ENCODE data around the gene CNOT6. TPM values are rescaled to one million over a fixed set of nuclear protein-coding genes. Genes with fewer than 3 reads are reported as not detected.

The CNOT6 gene
- total RNA-seq, 1 experiment from 2014 or later = 10.6 TPM

GRCh38 chr5:180605554-180606214 is 111.5 kb downstream of the CNOT6 start:
- TF ChIP-seq EZH2 (IDR thresholded peaks at IDR 0.05; ENCODE audit: low read length, unreplicated experiment) (no peak), EZH2phosphoT487 (IDR thresholded peaks at IDR 0.05; ENCODE audit: borderline replicate concordance, low read length) (no peak), CTCF (conservative IDR thresholded peaks at IDR 0.05; ENCODE audit: low read depth, low read length) (peak; percentile 79)
- intact Hi-C loops (cut with micrococcal nuclease) = loop anchor here (5.0 to 10.0 kb wide), 2 partner anchors 111 to 313 kb away; partner anchors contain the start of genes CNOT6 and MAPK9
- H3K27ac ChIP-seq (ENCODE audit: low read length) = no peak overlapping the region
- H3K4me1 ChIP-seq (ENCODE audit: insufficient read depth, low read length) = no peaks in the 10 kb centered on the region
- H3K27me3 ChIP-seq (ENCODE audit: low read length) = no peaks in the 10 kb centered on the region
- H3K9me2 ChIP-seq (replicated peaks; ENCODE audit: low read length) = no peaks in the 10 kb centered on the region
- DNase-seq (peak; percentile 62), ATAC-seq (peak; percentile 74)
- H3K9ac ChIP-seq (ENCODE audit: low read length) = no peak overlapping the region
- H3K36me3 ChIP-seq (ENCODE audit: low read depth, low read length) = no peaks in the 10 kb centered on the region
- no peaks in the 10 kb centered on the region for H3F3A ChIP-seq (ENCODE audit: low read length, unreplicated experiment)
- no peak overlapping the region for H3K4me3 ChIP-seq (ENCODE audit: low read length)
- no peak overlapping the region for H3K4me2 ChIP-seq (ENCODE audit: low read length)
- ChIA-PET POLR2A (ENCODE audit: unreplicated experiment) (no interaction called here), CTCF (interaction anchor here (0.5 kb wide), 1 partner anchor 73 kb away, joined by 6 read pairs; no protein-coding TSS in a partner anchor)
- no peaks in the 10 kb centered on the region for H3K79me2 ChIP-seq (ENCODE audit: low read length)
- BruUV-seq (replicated peaks) = no TSS peak
- H3K9me3 ChIP-seq (ENCODE audit: low read length) = no peaks in the 10 kb centered on the region
- H2AFZ ChIP-seq (ENCODE audit: low read length) = no peak overlapping the region
- no peaks in the 10 kb centered on the region for H4K20me1 ChIP-seq (ENCODE audit: low read length)

- Histone ChIP-seq H3K4me2 (ENCODE audit: low read length) (no peak overlapping the region), H3K79me2 (ENCODE audit: low read length) (no peaks in the 10 kb centered on the region), H4K20me1 (ENCODE audit: low read length) (no peaks in the 10 kb centered on the region), H3K27ac (ENCODE audit: low read length) (no peak overlapping the region), H2AFZ (ENCODE audit: low read length) (no peak overlapping the region), H3F3A (ENCODE audit: low read length, unreplicated experiment) (no peaks in the 10 kb centered on the region), H3K9me2 (replicated peaks; ENCODE audit: low read length) (no peaks in the 10 kb centered on the region), H3K9me3 (ENCODE audit: low read length) (no peaks in the 10 kb centered on the region), H3K36me3 (ENCODE audit: low read depth, low read length) (no peaks in the 10 kb centered on the region), H3K4me3 (ENCODE audit: low read length) (no peak overlapping the region), H3K4me1 (ENCODE audit: insufficient read depth, low read length) (no peaks in the 10 kb centered on the region), H3K27me3 (ENCODE audit: low read length) (no peaks in the 10 kb centered on the region), H3K9ac (ENCODE audit: low read length) (no peak overlapping the region)
- intact Hi-C loops (cut with micrococcal nuclease) = loop anchor here (5.0 to 10.0 kb wide), 2 partner anchors 111 to 314 kb away; partner anchors contain the start of genes CNOT6 and MAPK9
- BruUV-seq (replicated peaks) = no TSS peak
- TF ChIP-seq CTCF (conservative IDR thresholded peaks at IDR 0.05; ENCODE audit: low read depth, low read length) = peak; percentile 2; the same call in 1 of the 2 replicates
- TF ChIP-seq EZH2 (IDR thresholded peaks at IDR 0.05; ENCODE audit: low read length, unreplicated experiment) = no peak
- DNase-seq = no peak
- ChIA-PET CTCF (interaction anchor here (0.5 kb wide), 1 partner anchor 72 kb away, joined by 6 read pairs; no protein-coding TSS in a partner anchor), POLR2A (ENCODE audit: unreplicated experiment) (no interaction called here)
- ATAC-seq = no peak
Measured at GRCh38 chr5:180606215-180606785, 112.1 kb downstream of the CNOT6 start.

All from PC-3 (cell line).